A673 (cell line): Measurements from ENCODE around the gene C16orf82.
A peak's percentile ranks its signal among the peaks of the same experiment; 100 is the strongest.

Source experiments
- CTCF ChIP-seq: fragments of 300-800, 200-600 bp; sonication (generic); conservative IDR thresholded peaks from 2 replicates; pipeline ENCODE4 v1.5.1; 2017; ENCODE audit warnings: low read depth, mild to moderate bottlenecking, antibody characterized with exemption, low read length, moderate library complexity, mixed read lengths
- EZH2 ChIP-seq: fragments of 200-600 bp; sonication (generic); IDR thresholded peaks from 2 replicates; pipeline ENCODE4 v1.6.1; 2017; ENCODE audit warnings: borderline replicate concordance, low read depth, mild to moderate bottlenecking, mixed read lengths, antibody characterized with exemption, low read length; ENCODE audit not compliant: poor library complexity, severe bottlenecking

- TF ChIP-seq CTCF (peak; percentile 52), EZH2 (no peak)
Measured at GRCh38 chr16:27109666-27110523, 43.2 kb downstream of the C16orf82 start.
